GM19395 (cell line): ENCODE data around the gene ST8SIA5.

ENCODE experiments used
- ATAC-seq: cut with Tn5 transposase; IDR thresholded peaks from one replicate; pipeline ENCODE4 v1.9.1; 2021; ENCODE audit warnings: mild to moderate bottlenecking, moderate library complexity; ENCODE audit not compliant: unreplicated experiment

ST8SIA5 gene

GRCh38 chr18:46748466-46748865 lies 8.4 kb downstream of the ST8SIA5 start:
- no peak for ATAC-seq

DNA sequence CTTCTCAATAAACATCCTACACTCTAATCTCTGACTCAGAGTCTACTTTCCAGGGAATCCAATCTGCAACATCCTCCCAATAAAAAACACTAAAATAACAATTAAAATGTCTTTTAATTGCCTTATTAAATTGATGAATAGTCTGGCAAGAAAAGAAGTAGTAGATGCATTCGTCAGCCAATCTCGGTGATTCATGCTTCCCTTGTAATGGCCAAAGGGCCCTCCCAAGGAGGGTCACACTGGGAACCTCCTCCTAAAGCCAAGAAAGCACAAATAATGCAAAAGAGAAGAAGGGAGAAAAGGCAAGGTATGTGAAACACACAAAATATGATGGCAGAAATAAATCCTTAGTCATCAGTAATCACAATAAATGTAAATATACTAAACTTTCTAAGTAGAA lies 16.8 kb downstream of the ST8SIA5 start:
- no peak for ATAC-seq

DNA sequence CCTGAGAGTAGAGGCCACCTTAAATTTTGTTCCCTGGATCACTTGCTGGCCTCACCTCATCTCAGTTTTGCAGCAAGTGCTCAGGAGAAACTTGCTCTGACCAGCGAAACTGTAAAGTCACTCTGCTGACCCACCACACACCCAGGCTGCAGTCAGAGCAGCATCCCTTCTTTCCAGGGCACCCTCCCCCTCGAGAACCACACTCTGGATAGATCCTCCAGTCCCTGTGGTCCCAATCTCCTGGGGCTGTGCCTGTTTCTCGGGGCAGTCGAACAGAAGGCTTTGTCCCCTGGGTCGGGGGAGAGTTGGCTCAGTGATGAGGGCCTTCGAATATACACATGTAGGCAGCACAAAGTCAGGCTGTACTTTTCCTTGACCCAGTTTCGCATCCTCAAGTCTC lies 18.4 kb downstream of the ST8SIA5 start:
- no peak for ATAC-seq

GRCh38 chr18:46736736-46737135 lies 20.1 kb downstream of the ST8SIA5 start:
- ATAC-seq, result no peak

- ATAC-seq, result no peak
These were observed 20.7 kb downstream of the ST8SIA5 start for GRCh38 chr18:46736135-46736534.

DNA sequence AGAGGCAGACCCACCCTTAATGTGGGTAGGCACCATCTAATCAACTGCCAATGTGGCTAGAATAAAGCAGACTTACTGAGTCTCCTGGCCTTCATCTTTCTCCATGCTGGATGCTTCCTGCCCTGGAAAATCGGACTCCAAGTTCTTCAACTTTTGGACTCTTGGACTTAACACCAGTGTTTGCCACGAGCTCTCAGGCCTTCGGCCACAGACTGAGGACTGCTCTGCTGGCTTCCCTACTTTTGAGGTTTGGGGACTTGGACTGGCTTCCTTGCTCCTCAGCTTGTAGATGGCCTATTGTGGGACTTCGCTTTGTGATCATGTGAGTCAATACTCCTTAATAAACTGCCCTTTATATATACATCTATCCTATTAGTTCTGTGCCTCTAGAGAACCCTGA lies 21.9 kb downstream of the ST8SIA5 start:
- ATAC-seq, result no peak

DNA sequence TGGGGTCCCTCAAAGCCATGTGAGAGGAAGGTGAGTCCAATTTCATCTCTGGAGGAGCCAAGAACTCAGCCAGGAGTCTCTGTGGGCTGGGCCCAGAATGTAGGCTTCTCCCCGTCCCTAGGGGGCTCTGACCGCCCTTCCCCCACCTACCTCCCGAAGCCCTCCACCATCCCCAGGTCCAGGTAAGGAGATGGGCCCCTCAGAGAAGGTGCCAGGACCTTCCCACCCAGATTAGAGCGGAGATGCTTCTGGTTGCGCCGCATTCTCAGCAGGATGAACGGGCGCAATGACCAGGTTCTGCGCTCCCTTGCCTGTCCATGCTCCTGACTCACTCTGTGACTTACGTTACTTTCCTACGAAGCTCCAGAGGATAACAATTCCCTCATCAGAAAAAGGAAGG lies 23.0 kb downstream of the ST8SIA5 start:
- ATAC-seq, result no peak

DNA sequence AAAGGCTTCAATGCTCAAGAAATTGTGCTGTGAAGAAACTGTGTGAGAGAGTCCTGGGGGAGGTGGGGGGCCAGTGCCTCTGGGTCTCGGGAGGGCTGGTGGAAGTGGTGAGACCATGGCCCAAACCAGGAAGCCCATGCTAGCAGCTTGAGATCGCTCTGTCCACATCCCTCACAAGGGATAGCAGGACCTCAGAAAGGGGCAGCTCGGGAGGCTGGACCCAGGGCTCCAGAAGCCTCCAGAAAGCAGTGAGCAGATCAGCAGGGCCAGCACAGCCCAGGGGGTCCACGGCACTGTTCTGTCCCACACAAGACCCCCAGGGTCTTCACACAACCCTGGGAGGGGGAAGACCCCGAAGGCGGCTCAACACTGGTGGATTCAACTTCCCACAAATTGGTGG lies 24.1 kb downstream of the ST8SIA5 start:
- no peak for ATAC-seq

DNA sequence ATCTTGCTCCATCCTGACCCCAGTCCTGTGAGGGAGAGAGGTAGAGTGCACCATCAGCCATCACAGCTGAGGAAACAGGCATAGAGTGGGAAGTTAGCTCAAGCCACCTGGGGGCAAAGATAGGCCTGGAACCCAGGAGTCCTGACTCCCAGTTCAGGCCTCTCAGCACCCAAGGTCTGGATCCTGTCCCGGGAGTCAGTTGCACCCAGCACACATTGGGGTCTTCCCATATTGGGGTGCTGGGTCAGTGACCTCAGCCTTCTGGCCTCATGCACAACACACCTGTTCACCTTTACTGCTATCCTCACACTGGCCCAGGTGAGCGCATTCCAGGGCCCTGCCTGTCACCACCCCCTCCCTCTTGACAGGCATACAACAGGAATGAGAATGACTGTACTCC lies 24.7 kb downstream of the ST8SIA5 start:
- no peak for ATAC-seq

DNA sequence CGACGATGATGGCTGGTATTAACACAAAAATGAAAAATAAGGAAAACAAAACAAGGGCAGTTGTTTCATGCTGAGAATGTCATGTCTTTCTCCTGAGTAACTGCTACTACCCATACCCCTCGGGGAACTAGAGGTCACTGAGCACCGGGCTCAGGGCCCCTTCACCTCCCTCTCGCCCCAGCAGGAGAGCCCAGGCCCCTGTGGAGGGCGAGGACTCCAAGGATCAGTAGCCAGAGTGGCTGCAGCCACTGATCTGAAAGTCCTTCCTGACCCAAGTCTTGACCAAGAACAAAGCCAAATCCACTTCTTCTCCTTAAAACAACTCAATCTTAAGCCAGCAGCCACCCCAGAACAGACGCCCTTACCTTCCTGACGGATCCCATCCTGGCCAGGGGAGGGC lies 25.5 kb downstream of the ST8SIA5 start:
- no peak for ATAC-seq

DNA sequence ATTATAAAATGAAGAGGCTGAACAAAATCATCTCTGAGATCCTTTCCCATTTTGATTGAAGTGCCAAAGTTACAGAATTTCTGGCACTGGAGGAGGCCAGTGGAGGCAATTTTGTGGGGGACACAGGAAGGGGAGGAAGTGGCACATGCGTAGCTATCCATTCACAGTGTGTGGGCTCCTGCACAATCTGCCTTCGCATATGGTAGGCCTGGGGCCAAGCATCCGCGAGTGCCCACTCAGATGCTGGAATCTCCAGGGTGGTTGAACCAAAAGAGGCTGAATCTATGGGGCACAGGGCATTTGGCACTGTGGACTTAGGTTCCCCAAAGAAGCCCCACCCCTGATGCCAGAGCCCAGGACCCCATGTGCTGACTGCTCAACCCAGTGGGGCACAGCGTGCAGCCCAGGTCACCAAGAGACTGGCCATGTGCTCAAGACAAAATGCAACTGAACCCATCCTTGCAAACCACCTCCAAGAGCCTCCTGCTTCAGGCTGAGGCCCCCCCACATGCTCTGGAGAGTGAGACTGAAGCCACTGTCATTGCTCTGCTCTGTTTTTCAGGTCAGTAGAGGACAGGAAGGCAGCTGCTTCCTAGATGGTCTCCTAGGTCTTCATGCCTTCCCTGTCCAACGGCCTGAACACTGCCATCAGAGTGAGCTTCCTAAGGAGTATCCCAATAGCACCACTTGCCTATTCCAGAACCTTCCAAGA lies 28.5 kb downstream of the ST8SIA5 start:
- no peak for ATAC-seq

GRCh38 chr18:46727177-46727576 lies 29.7 kb downstream of the ST8SIA5 start:
- no peak for ATAC-seq

DNA sequence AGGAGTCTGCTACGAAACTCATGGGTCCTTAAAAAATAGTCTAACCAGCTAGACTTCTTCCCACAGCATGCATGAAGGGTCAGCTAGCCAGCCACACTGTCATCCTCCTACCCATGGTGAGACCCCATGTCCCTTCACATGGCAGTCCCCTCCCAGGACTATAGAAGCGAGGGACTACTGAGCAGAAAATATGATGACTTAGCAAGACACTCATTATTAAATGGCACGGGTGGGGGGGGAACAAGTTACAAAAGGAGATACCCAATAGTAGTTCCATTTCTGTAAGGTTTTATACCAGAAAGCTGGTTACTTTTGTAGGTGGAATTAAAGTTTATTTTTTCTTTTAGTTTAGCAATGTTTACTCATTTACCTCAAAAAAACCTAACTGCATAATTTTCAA lies 31.5 kb downstream of the ST8SIA5 start:
- ATAC-seq, result no peak

DNA sequence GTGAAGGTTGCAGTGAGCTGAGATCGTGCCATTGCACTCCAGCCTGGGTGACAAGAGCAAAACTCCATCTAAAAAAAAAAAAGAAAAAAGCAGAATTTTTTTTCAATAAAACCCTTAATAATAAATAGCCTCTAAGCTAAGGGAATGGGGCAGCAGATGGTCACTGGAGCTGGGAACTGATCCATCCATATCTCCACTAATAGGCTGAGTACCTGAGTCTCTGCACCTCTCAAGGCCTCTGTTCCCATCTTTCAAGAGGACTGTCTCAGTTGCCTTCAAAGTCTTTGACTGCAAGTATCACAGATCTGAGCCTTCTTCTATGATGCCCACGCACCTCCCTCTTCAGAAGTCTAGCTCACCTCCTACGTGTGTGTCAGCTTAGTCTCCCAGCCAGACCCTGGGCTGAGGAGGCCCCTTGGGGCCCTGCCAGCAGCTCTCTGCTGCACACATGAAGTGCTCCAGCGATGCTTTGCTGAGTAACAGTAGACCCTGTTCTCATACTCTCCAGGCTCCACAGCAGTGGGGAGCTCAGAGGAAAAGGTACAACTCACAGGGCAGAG lies 32.9 kb downstream of the ST8SIA5 start:
- ATAC-seq, result no peak

DNA sequence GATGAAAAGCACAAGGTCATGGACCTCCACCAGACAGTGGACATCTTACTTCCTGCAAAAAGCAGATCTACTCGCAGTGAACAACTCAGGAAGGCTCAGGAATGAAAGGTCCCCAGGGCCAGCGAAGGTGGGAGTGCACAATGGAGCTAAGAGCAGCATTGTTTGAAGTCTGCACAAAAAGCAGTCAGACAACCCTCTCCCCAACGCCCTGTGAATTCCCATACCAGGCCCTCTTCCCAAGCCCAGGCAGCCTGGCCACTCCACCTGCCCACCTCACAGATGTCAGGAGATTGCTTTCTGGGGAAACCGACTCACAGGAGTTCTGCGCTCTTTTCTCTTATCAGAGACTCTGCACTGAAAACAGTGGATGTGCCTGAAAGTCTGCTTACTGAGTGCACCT lies 34.8 kb downstream of the ST8SIA5 start:
- no peak for ATAC-seq

GRCh38 chr18:46721331-46721730 lies 35.5 kb downstream of the ST8SIA5 start:
- no peak for ATAC-seq

DNA sequence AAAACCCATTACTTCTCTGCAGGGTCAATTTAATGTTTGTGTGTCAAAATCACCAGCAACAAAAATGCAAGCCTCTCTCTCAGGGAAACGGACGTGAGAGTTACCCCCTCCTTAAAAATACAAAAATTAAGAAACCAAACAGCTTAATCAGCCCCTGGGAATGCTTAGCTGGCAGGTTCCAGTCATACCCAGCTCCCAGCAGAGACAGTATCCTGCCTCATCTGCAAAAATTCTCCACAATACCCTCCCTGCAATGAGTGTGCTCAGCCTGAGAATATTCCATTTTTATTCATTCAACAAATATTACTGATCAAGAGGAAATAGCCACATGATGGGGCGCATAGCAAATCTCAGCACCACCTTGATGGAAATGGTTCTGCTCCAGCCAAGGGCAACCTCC lies 36.3 kb downstream of the ST8SIA5 start:
- ATAC-seq, result no peak

DNA sequence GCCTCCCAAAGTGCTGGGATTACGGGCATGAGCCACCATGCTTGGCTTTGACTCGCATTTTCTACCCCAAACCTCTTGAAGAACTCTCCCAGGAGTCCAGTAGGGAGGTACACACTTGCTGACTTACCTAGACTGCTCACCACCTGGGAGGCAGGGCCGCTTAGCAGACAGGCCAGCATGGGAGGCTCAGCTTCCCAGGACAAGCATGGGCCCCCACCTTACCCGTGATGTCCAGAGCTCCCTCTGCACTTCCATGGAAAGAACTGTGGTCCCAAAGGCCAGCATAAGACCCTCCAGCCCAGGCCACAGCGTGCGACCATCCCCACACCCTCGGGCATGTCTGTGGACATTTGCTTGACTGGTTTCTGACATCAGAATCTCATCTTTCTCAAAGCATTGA lies 36.8 kb downstream of the ST8SIA5 start:
- ATAC-seq, result no peak

DNA sequence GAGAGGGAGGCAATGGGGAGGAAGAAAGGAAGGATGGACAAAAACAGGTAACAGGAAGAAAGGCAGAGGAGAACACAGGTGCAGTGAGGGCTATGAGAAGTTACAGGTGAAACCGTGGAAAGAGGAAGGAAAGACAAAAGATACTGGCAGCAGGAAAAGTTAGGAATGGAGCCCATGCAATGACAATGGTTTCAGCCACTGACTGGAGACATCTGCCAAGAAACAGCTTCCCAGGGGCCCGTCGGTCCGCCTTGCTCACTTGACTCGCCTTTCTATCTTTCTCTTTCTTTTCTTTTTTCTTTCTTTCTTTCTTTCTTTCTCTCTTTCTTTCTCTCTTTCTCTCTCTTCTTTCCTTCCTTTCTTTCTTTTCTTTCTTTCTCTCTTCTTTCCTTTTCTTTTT lies 37.5 kb downstream of the ST8SIA5 start:
- ATAC-seq, result no peak

DNA sequence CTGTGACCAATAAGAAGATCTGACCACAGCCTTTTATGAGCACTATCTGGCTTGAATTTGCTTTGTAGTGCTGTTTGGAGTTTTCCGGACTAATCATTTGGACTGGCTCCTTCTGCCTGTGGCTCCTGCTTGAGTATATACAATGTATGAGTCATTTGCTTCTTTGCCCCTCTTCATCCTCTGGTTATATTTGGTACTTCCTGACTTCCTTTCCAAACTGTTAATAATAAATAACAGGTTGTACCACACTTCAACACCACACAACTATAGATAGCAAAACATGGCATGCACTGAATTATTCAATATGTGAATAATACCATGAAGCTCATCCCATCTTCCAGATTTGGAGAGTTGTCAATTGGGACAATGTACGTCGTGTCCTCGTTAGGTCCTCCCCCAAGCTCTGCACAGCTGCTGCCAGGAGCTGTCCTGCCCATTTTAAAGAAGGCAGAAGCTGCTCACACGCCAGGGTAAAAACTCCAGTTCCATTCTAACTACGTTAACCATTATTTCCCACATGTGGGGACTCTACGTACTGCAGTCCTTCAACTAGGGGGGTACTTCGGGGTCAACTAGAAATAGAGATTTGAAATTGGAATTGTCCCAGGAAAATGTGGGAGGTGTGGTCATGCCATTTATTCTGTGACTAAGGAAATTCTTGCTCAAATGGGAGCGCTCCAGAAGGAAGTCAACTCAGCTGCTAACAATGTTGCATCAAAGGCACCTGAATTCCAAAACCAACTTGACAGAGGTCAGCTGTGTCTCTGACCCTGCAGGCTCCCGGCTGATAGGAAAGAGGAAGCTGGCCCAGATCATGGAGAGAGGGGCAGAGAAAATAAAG lies 38.1 kb downstream of the ST8SIA5 start:
- no peak for ATAC-seq

DNA sequence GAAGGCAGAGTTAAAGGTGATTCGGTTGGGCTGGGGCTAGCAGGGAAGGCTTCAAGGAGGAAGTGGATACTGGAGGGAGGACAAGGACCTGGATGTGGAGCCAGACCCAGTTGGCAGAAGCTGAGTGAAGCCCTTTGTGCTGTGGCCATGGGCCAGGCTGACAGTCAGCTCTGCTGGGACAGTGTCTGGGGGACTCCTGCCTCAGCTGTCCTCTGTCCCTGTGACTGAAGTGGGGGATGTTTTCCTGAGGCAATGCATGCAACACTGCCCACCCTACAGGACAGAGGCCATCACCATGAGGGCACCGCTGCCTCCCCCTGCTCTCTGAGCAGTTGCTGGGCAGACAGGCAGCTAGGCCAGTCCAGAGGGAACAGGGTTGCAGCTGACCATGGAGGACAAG lies 40.0 kb downstream of the ST8SIA5 start:
- no peak for ATAC-seq

DNA sequence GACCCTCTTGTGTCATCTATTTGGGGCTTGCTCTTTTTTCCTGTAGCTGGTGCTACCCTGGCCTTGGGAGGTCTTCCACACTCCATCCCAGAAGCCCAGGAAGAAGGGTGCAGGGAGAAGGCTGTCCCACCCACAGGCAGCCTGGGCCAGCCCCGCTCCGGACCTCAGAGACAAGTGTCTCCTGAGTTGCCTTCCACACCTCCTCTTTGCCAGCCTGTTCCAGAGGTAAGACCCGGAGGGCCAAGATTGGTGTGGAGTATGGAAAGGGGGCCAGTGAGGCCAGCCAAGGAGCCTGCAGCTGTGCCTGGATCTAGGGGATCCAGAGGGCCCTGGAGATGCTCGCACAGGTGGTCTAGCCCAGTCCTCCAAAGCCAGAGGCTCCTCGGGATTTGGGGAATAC lies 40.5 kb downstream of the ST8SIA5 start:
- no peak for ATAC-seq
